SIG-M5 treated with dmso at 0.1 percent for 504 hours (cell line): Measurements from ENCODE around the gene EBF3.

Source experiments
- DNase-seq: peaks from one replicate; lab custom pipeline; 2025; ENCODE audit not compliant: unreplicated experiment; lab: John Stamatoyannopoulos, UW

Gene EBF3

GRCh38 chr10:129855836-129856563 is 108.1 kb downstream of the EBF3 start:
- no peak for DNase-seq

DNA sequence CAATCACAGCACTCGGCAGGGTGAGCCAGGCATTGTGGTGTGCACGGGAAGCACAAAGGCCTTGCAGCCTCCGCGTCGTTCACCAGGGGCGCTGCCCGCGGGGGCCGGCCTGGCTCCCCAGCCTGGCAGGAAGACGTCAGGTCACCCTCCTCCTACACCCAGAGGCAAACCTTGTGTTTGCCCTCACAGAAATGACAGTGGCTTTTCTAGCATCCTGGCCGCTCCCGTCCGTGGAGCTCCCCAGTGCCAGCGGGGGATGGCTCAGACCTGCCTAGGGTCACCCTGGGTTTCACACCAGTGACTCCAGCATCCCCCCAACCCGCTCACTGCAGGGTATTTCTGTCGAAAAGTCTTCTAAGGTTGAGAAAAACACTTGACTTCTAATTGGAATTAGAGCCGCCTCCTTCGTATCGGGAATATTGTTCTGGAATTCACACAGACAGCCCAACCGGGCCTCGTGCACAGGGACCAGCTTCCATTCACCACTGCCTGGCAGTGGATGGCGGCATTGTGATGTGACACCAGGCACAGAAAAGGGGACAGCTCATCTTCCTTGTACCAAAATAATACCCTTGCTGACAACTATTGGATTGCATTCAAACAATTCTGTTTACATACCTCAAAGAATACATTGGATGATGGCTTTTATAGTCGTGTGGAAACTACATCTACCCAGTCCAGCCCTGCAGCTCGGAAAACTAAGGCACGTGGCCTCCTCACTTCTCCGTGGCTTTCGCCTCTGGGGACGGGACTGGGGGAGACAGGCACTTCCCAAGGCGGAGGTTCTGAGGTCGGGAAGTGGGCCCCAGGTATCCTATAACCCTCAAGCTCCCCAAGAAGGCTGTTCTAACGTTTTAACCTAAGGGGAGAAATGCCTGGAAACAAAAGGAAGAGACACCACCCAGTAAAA is 109.0 kb downstream of the EBF3 start:
- no peak for DNase-seq

GRCh38 chr10:129854158-129854557 is 109.9 kb downstream of the EBF3 start:
- DNase-seq: no peak

GRCh38 chr10:129853562-129853903 is 110.5 kb downstream of the EBF3 start:
- peak; percentile 3 for DNase-seq

DNA sequence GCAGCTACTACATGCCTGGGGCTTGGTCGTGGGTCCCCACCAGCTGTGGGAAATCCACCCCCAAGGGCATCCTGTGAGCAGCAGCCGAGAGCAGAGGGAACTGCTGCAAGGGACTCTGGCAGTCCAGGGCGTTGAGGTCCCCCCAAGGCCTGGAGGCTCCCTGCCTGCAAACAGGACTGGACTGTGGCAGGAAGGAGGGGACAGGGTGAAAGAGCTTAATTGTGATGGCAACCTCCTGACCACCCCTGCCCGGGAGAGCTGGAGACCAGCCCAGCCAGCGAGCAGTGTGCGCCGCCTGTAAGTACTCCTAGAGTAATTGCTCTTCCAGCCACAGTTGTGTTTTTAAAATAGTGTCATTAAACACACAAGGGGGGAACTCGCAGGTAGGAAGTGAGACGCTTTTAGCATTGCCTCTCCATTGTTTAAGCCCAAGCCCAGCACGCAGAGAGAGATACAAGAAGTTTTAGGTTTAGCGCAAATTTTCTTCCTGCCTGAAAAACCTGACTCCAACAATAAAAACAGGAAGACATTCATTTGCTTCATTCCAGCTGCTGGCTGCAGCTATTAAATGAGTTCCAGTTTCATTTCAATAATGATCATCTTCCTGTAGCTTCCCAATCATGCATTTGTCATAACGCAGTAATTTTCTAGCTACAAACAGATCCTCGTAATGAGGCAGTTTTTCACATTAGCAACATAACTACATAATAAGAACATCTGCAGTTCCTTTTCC is 111.1 kb downstream of the EBF3 start:
- DNase-seq: no peak

DNA sequence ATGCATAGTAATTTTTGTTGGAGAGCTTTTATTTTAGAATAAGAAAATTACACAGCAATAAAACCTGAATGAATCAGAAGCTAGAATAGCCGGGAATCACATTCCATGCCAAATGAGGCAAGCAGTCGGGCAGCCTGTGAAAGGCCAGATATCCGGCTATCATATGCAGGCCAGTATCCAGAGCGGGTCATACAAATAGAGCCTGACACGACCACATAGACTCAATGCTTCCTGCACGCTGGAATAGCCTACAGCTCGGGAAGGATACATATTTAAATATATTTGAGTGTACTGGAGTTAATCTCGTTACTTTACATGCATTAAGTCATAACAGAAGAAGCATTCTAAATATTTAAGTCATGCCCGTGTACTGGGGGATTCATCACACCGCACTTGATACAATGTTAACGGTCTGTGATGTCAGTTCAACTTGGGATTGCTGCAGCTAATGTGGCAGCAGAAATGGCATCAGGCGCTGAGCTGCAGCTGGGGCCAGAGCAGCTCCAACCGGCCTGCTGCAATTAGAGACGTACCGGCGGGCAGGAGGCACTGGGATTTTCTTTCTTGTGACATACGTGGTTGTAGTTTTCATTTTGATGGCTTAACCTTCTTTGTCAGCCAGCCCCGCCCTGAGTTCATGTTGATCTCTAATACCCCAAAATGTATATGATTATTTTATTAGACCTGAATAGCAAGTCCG is 112.0 kb downstream of the EBF3 start:
- no peak for DNase-seq

DNA sequence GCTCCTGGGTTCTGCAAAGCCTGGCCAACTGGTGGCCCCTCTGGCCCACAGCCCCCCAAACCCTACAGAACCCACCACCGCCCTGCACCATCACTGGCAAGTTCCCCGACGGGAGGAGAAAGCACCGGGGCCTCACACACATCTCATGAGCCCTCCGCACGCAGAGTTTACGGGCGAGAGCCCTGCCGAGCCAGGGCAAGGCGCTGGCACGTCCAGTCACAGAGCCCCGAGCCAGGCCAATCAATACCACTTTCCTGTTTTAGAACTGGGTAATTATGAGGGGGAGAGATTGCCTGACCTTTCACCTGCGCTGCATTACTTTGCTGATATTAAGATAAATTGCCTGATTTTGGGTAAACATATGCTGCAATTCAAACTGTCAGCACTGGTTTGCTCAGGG is 113.3 kb downstream of the EBF3 start:
- DNase-seq: no peak

GRCh38 chr10:129850316-129850715 is 113.8 kb downstream of the EBF3 start:
- DNase-seq: no peak

DNA sequence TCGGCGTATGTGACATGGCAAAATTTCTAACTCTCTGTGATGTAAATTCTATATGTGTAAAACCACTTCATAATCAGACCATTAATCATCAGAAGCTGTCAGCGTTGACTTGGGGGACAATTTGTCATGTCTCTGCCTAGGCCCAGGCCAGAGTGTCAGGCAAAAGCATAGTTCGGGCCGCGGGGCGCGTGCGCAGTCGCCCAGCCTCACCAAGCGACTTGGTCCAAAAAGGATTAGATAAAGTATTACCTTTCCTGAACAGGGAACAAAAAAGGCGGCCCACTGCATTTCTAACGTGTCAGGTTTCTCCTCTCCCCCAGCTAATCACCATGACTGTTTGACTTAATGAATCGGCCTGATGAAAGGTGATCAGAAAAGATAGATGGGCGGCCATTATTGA is 114.2 kb downstream of the EBF3 start:
- no peak for DNase-seq

GRCh38 chr10:129849452-129849750 is 114.7 kb downstream of the EBF3 start:
- no peak for DNase-seq

- DNase-seq: no peak
These were observed 115.2 kb downstream of the EBF3 start for GRCh38 chr10:129848696-129849451.

DNA sequence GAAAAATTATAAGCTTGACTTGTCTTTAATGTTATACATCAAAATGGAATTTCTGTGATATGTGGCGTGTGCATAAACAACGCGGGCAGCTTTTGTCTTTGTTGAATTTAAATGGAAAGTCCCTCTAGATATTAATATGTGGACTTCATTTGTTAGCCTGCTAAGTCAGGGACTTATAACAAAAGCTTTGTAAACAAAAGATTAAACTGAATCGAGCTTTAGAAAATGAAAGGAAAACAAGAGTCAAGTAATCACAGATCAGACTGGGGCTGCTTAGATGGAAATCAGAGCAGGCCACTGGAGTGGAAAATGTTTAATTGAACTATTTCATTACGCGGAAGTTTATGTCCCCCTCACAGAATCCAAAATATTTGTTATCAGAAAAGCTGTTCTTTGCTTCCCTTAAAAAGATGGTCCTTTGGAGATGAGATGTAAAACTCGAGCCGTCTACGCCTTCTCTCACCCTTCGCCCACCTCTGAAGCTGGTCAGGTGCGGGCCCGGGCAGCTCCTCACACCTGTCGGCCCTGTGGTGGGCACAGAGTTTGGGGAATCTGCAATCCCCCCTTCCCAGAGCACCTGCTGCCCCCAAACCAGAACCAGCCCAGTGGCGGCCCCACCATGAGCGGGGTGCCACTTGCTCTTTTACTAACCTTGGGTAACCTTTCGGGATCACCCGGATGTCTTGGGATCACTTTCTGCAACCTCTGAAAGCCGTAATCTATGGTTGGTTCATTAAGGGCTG is 116.2 kb downstream of the EBF3 start:
- no peak for DNase-seq

DNA sequence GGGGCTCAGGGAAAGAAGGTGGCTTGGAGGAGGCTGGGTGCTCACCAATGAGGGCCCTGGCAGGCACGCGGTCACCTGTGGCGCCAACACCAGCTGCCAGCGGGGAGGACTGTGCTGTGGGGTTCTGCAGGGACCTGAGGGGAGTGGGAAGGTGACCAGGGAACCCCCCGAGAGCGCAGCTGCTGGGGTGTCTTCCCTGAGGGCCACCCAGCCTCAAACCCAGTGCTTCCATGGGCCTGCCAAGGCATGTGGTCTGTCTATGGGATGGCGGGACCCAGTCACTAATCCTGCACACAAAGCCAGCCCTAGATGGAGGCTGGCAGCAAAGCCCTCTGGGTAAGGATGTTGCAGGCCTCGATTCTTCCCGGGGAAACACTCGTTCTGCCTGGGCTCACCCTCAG is 117.1 kb downstream of the EBF3 start:
- DNase-seq: no peak

DNA sequence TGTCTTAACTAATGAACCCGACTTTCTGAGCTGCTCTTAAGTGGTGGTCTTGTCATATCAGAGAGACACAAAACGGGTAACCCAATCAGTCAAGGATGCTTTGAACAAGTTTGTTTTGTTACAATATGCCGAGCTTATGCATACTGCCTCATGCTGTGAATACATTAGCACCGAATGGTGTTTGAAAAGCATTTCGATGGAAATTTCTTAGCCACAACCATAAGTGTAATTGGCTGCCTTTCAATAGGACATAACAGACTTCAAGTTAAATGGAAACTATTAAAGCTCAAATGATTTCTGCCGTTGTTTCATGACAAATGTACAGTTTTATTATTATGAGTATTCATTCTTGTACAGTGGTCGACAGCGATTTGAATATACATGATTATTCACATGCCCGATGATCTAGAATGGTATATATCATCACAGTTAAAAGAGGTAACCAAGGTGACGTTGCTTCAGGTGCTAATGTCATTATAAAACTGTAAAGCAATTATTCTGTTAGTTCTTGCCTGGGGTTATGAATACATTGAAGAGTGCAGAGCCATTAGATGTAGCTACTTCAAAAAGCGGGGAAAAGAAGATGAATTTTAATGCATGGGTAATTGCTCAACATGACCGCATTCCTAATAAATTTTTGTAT is 118.8 kb downstream of the EBF3 start:
- no peak for DNase-seq

GRCh38 chr10:129844216-129844766 is 119.8 kb downstream of the EBF3 start:
- no peak for DNase-seq

- no peak for DNase-seq
These were observed 120.4 kb downstream of the EBF3 start for GRCh38 chr10:129843702-129844101.

- no peak for DNase-seq
These were observed 120.9 kb downstream of the EBF3 start for GRCh38 chr10:129843131-129843541.

- no peak for DNase-seq
These were observed 122.0 kb downstream of the EBF3 start for GRCh38 chr10:129842031-129842430.

DNA sequence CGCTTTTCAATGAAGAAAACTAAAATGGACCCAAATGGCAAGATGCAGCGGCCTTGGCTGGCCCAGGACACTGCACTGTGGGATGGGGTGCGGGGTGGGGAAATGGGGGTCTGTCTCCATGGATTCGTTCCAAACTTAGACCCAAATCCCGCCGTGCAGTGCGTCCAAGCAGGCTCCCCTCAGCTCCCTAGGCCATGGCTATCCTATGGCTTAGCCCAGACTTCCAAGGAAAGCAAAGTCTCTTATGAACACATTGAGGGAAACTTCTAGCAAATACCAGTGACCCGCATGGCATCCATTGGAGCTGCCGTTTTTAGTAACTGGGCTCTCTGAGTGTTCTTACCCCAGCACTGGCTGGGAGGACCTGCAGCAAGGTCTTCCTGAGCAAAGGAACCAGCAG is 122.5 kb downstream of the EBF3 start:
- DNase-seq: no peak
